NCI-H1694 treated with DMSO at 0.1 percent for 48 hours (cell line): ENCODE results near the gene SEC11A.
"Not testable (repeated sequence)": the region's sequence is repeated elsewhere in the genome, so short reads cannot be mapped to it uniquely, and the experiment has no call there.

Experiments
- DNase-seq: peaks from one replicate; lab custom pipeline; 2025; lab: John Stamatoyannopoulos, UW

SEC11A gene

GRCh38 chr15:84737005-84737404, 21.1 kb upstream of the SEC11A start:
- DNase-seq: no peak

- DNase-seq: no peak
Measured at GRCh38 chr15:84736375-84736774, 20.4 kb upstream of the SEC11A start.

- not testable (repeated sequence) for DNase-seq
Measured at GRCh38 chr15:84735480-84736061, 19.6 kb upstream of the SEC11A start.

- DNase-seq: no peak
Measured at GRCh38 chr15:84734794-84735479, 19.0 kb upstream of the SEC11A start.

- DNase-seq: no peak
Measured at GRCh38 chr15:84731774-84732173, 15.8 kb upstream of the SEC11A start.

GRCh38 chr15:84727429-84727828, 11.5 kb upstream of the SEC11A start:
- DNase-seq: no peak

- DNase-seq: no peak
Measured at GRCh38 chr15:84725001-84725491, 9.1 kb upstream of the SEC11A start.

GRCh38 chr15:84722628-84723027, 6.7 kb upstream of the SEC11A start:
- no peak for DNase-seq

- DNase-seq: no peak
Measured at GRCh38 chr15:84721371-84721770, 5.4 kb upstream of the SEC11A start.

GRCh38 chr15:84715441-84716035, 401 bp downstream of the SEC11A start:
- no peak for DNase-seq

- no peak for DNase-seq
Measured at GRCh38 chr15:84714821-84715220, 1.1 kb downstream of the SEC11A start.

- DNase-seq: no peak
Measured at GRCh38 chr15:84714372-84714771, 1.6 kb downstream of the SEC11A start.

- no peak for DNase-seq
Measured at GRCh38 chr15:84703808-84704207, 12.1 kb downstream of the SEC11A start.

GRCh38 chr15:84702961-84703482, 12.9 kb downstream of the SEC11A start:
- DNase-seq: no peak

- DNase-seq: no peak
Measured at GRCh38 chr15:84699538-84700191, 16.3 kb downstream of the SEC11A start.

GRCh38 chr15:84697236-84697990, 18.5 kb downstream of the SEC11A start:
- DNase-seq: no peak

GRCh38 chr15:84696757-84697156, 19.2 kb downstream of the SEC11A start:
- DNase-seq: no peak

- DNase-seq: no peak
Measured at GRCh38 chr15:84690342-84690741, 25.6 kb downstream of the SEC11A start.

- DNase-seq: no peak
Measured at GRCh38 chr15:84689858-84690257, 26.1 kb downstream of the SEC11A start.

- not testable (repeated sequence) for DNase-seq
Measured at GRCh38 chr15:84686446-84686845, 29.5 kb downstream of the SEC11A start.

GRCh38 chr15:84685304-84685703, 30.6 kb downstream of the SEC11A start:
- peak; percentile 2 for DNase-seq

- DNase-seq: no peak
Measured at GRCh38 chr15:84684092-84684491, 31.8 kb downstream of the SEC11A start.
